Astrocyte (in vitro differentiated cells and primary cell): Measurements from ENCODE around the gene ARAP2. TPM values are rescaled to one million over a fixed set of nuclear protein-coding genes. Genes with fewer than 3 reads are reported as not detected.

Experiments
- DNase-seq: peaks from one replicate; pipeline ENCODE4 v3.0.0-alpha.2; 2010; ENCODE audit warnings: low read depth
- FAIRE-seq: peaks from 2 replicates; lab custom pipeline; 2011; peaks lifted over from hg19 to GRCh38; lab: Jason Lieb, UNC
- H2AFZ ChIP-seq: 2 replicates; pipeline ENCODE4 v1.6.0; 2012; ENCODE audit warnings: low read depth, low read length, inconsistent platforms
- H3K27ac ChIP-seq: 2 replicates; pipeline ENCODE4 v1.5.1; 2011; ENCODE audit warnings: low read depth, low read length, inconsistent platforms
- H3K27me3 ChIP-seq: 2 replicates; pipeline ENCODE4 v1.6.0; 2011; ENCODE audit warnings: low read length, inconsistent platforms; ENCODE audit not compliant: insufficient read depth
- H3K36me3 ChIP-seq: 2 replicates; pipeline ENCODE4 v1.5.1; 2011; ENCODE audit warnings: low read length, inconsistent platforms; ENCODE audit not compliant: insufficient read depth
- H3K4me1 ChIP-seq: 2 replicates; pipeline ENCODE4 v1.5.1; 2011; ENCODE audit warnings: low read length, inconsistent platforms; ENCODE audit not compliant: insufficient read depth
- H3K4me2 ChIP-seq: 2 replicates; pipeline ENCODE4 v1.6.0; 2012; ENCODE audit warnings: low read length, inconsistent platforms
- H3K4me3 ChIP-seq: 2 replicates; pipeline ENCODE4 v1.5.1; 2011; ENCODE audit warnings: low read depth, mild to moderate bottlenecking, low read length, inconsistent platforms; ENCODE audit not compliant: insufficient read depth
- H3K79me2 ChIP-seq: 2 replicates; pipeline ENCODE4 v1.6.0; 2012; ENCODE audit warnings: mild to moderate bottlenecking, low read length, inconsistent platforms; ENCODE audit not compliant: insufficient read depth
- H3K9ac ChIP-seq: 2 replicates; pipeline ENCODE4 v1.6.0; 2012; ENCODE audit warnings: mild to moderate bottlenecking, low read length, inconsistent platforms
- H3K9me3 ChIP-seq: 2 replicates; pipeline ENCODE4 v1.5.1; 2012; ENCODE audit warnings: low read depth, mild to moderate bottlenecking, low read length, inconsistent platforms; ENCODE audit not compliant: insufficient read depth
- H4K20me1 ChIP-seq: 2 replicates; pipeline ENCODE4 v1.6.0; 2012; ENCODE audit warnings: low read length, inconsistent platforms; ENCODE audit not compliant: insufficient read depth
- H3K27ac Mint-ChIP-seq: one replicate; pipeline ENCODE4 v1.8.0; 2021; ENCODE audit warnings: mild to moderate bottlenecking, mixed read lengths; ENCODE audit not compliant: unreplicated experiment
- H3K27me3 Mint-ChIP-seq: one replicate; pipeline ENCODE4 v1.8.0; 2021; ENCODE audit warnings: low read depth, mixed read lengths; ENCODE audit not compliant: unreplicated experiment
- H3K36me3 Mint-ChIP-seq: one replicate; pipeline ENCODE4 v1.8.0; 2021; ENCODE audit warnings: low read depth, mixed read lengths; ENCODE audit not compliant: unreplicated experiment
- H3K4me1 Mint-ChIP-seq: one replicate; pipeline ENCODE4 v1.8.0; 2021; ENCODE audit warnings: low read depth, mixed read lengths; ENCODE audit not compliant: unreplicated experiment
- H3K4me3 Mint-ChIP-seq: one replicate; pipeline ENCODE4 v1.8.0; 2021; ENCODE audit warnings: mild to moderate bottlenecking, moderate library complexity, mixed read lengths; ENCODE audit not compliant: unreplicated experiment
- H3K9me3 Mint-ChIP-seq: one replicate; pipeline ENCODE4 v1.8.0; 2021; ENCODE audit warnings: mild to moderate bottlenecking, mixed read lengths; ENCODE audit not compliant: unreplicated experiment
- CTCF ChIP-seq: IDR thresholded peaks from 2 replicates; pipeline ENCODE4 v1.5.1; 2011; ENCODE audit warnings: low read depth, mild to moderate bottlenecking, inconsistent platforms, low read length, moderate library complexity; ENCODE audit not compliant: insufficient read depth
- EZH2 ChIP-seq: IDR thresholded peaks from 2 replicates; pipeline ENCODE4 v1.6.1; 2012; ENCODE audit warnings: mild to moderate bottlenecking, low read length, inconsistent platforms; ENCODE audit not compliant: insufficient read depth
- total RNA-seq: library from RNA; stranded (reverse); gene quantifications from 2 replicates; pipeline ENCODE4 v1.2.1, GENCODE V29; 2021

Gene ARAP2
- total RNA-seq, 1 donor from 2014 or later: 9.6 TPM

GRCh38 chr4:36198068-36198808 is 46.1 kb downstream of the ARAP2 start:
- no peaks in the 10 kb centered on the region for H3K4me1 ChIP-seq
- no peaks in the 10 kb centered on the region for H3K36me3 ChIP-seq
- Mint-ChIP-seq H3K27me3 (no peaks in the 10 kb centered on the region), H3K4me3 (no peak overlapping the region), H3K27ac (no peak overlapping the region), H3K9me3 (no peaks in the 10 kb centered on the region), H3K4me1 (no peaks in the 10 kb centered on the region), H3K36me3 (no peaks in the 10 kb centered on the region)
- no peaks in the 10 kb centered on the region for H4K20me1 ChIP-seq
- H3K9ac ChIP-seq: no peak overlapping the region
- H3K4me3 ChIP-seq: no peak overlapping the region
- H2AFZ ChIP-seq: no peak overlapping the region
- DNase-seq (no peak), FAIRE-seq (no peak)
- TF ChIP-seq CTCF: no peak
- TF ChIP-seq EZH2: no peak
- H3K9me3 ChIP-seq: no peaks in the 10 kb centered on the region
- no peaks in the 10 kb centered on the region for H3K27me3 ChIP-seq
- no peaks in the 10 kb centered on the region for H3K79me2 ChIP-seq
- H3K27ac ChIP-seq: no peak overlapping the region
- H3K4me2 ChIP-seq: no peak overlapping the region

- H3K27me3 Mint-ChIP-seq: no peaks in the 10 kb centered on the region
- FAIRE-seq: no peak
- H3K9me3 Mint-ChIP-seq: no peaks in the 10 kb centered on the region
These were observed 46.8 kb downstream of the ARAP2 start for GRCh38 chr4:36197501-36197900.

More at GRCh38 chr4:36197501-36197900, 46.8 kb downstream of the ARAP2 start:
- no peak overlapping the region for H3K4me2 ChIP-seq
- no peaks in the 10 kb centered on the region for H3K36me3 ChIP-seq
- no peak overlapping the region for H3K9ac ChIP-seq
- no peak overlapping the region for H3K4me3 ChIP-seq
- no peak overlapping the region for H3K27ac Mint-ChIP-seq
- no peaks in the 10 kb centered on the region for H3K4me1 Mint-ChIP-seq
- DNase-seq: no peak
- no peak overlapping the region for H3K27ac ChIP-seq
- no peaks in the 10 kb centered on the region for H4K20me1 ChIP-seq
- no peaks in the 10 kb centered on the region for H3K79me2 ChIP-seq
- no peaks in the 10 kb centered on the region for H3K27me3 ChIP-seq
- H3K4me1 ChIP-seq: no peaks in the 10 kb centered on the region
- no peak overlapping the region for H3K4me3 Mint-ChIP-seq
- H3K9me3 ChIP-seq: no peaks in the 10 kb centered on the region
- no peaks in the 10 kb centered on the region for H3K36me3 Mint-ChIP-seq
- H2AFZ ChIP-seq: no peak overlapping the region
- TF ChIP-seq EZH2 (no peak), CTCF (no peak)
